HEK293 (cell line): ENCODE results near the gene RAN.

Source experiments
- CTCF ChIA-PET: fragments of 350-600 bp; formaldehyde crosslinking; extraction: SDS; loops from one replicate; lab custom pipeline; 2021; ENCODE audit warnings: antibody characterized with exemption; lab: Yijun Ruan, JAX
- POLR2A ChIA-PET: fragments of 300-600 bp; formaldehyde crosslinking; extraction: SDS; loops from one replicate; lab custom pipeline; 2020; ENCODE audit warnings: antibody characterized with exemption, inconsistent platforms; lab: Yijun Ruan, JAX
- H3K27ac ChIP-seq: fragments of 200-500 bp; sonication (Bioruptor generic); 2 replicates; pipeline ENCODE4 v1.5.1; 2014; ENCODE audit warnings: low read depth, low read length, control low read depth, inconsistent platforms; ENCODE audit errors: extremely low read depth
- H3K36me3 ChIP-seq, 2 experiments: fragments of 200-500 bp in 1 of 2; sonication (Bioruptor generic) in 1 of 2; 1 replicate in 1 of 2; 2 replicates in 1 of 2; pipeline ENCODE4 v1.5.1; 2014 to 2017; ENCODE audit warnings: inconsistent platforms in 2 of 2, low read length in 2 of 2; ENCODE audit not compliant: control insufficient read depth in 2 of 2, insufficient read depth in 1 of 2
- H3K4me1 ChIP-seq: fragments of 200-500 bp; sonication (Bioruptor generic); 2 replicates; pipeline ENCODE4 v1.5.1; 2014; ENCODE audit warnings: mild to moderate bottlenecking, low read length, inconsistent platforms; ENCODE audit not compliant: control insufficient read depth, insufficient read depth
- H3K4me3 ChIP-seq: 2 replicates; pipeline ENCODE4 v1.5.1; 2011; ENCODE audit warnings: low read depth, mild to moderate bottlenecking, control low read depth, low read length, moderate library complexity
- H3K9me3 ChIP-seq: fragments of 200-500 bp; sonication (Bioruptor generic); 2 replicates; pipeline ENCODE4 v1.5.1; 2014; ENCODE audit warnings: low read depth, low read length, inconsistent platforms; ENCODE audit not compliant: control insufficient read depth, insufficient read depth
- GFI1B ChIP-seq: fragments of 450-650 bp; formaldehyde crosslinking; IDR thresholded peaks from 2 replicates; pipeline ENCODE4 v1.5.1; 2016; ENCODE audit warnings: missing biosample characterization, missing genetic modification characterization
- HOXA7 ChIP-seq: sonication (generic); formaldehyde crosslinking; IDR thresholded peaks from 2 replicates; pipeline ENCODE4 v1.8.1; 2022; ENCODE audit warnings: missing genetic modification reagents, borderline replicate concordance
- MEIS1 ChIP-seq: sonication (generic); formaldehyde crosslinking; IDR thresholded peaks from 2 replicates; pipeline ENCODE4 v1.8.1; 2022; ENCODE audit warnings: missing genetic modification reagents, mild to moderate bottlenecking, borderline replicate concordance
- OSR2 ChIP-seq: fragments of 450-650 bp; formaldehyde crosslinking; IDR thresholded peaks from 2 replicates; pipeline ENCODE4 v1.5.1; 2016; ENCODE audit warnings: missing biosample characterization, missing genetic modification characterization
- PRDM4 ChIP-seq: fragments of 450-650 bp; formaldehyde crosslinking; IDR thresholded peaks from 2 replicates; pipeline ENCODE4 v1.5.1; 2017; ENCODE audit warnings: missing biosample characterization, missing genetic modification characterization
- SCRT1 ChIP-seq: fragments of 450-650 bp; formaldehyde crosslinking; IDR thresholded peaks from 2 replicates; pipeline ENCODE4 v1.5.1; 2016; ENCODE audit warnings: missing biosample characterization, missing genetic modification characterization, borderline replicate concordance
- TRIM28 ChIP-seq: IDR thresholded peaks from 2 replicates; pipeline ENCODE4 v1.6.1; 2011; ENCODE audit warnings: low read length, control low read depth, borderline replicate concordance
- WT1 ChIP-seq: fragments of 450-650 bp; formaldehyde crosslinking; IDR thresholded peaks from 2 replicates; pipeline ENCODE4 v1.5.1; 2016; ENCODE audit warnings: missing biosample characterization, missing genetic modification characterization
- ZBTB21 ChIP-seq: fragments of 450-650 bp; formaldehyde crosslinking; IDR thresholded peaks from 2 replicates; pipeline ENCODE4 v1.5.1; 2017; ENCODE audit warnings: missing biosample characterization, missing genetic modification characterization
- ZBTB26 ChIP-seq: fragments of 450-650 bp; formaldehyde crosslinking; optimal IDR thresholded peaks from 2 replicates; pipeline ENCODE3; 2016; ENCODE audit warnings: missing biosample characterization, mild to moderate bottlenecking, missing genetic modification characterization
- ZBTB49 ChIP-seq: fragments of 450-650 bp; formaldehyde crosslinking; IDR thresholded peaks from 2 replicates; pipeline ENCODE4 v1.5.1; 2016; ENCODE audit warnings: missing biosample characterization, missing genetic modification characterization, low read depth
- ZEB2 ChIP-seq: fragments of 450-650 bp; formaldehyde crosslinking; IDR thresholded peaks from 2 replicates; pipeline ENCODE4 v1.5.1; 2016; ENCODE audit warnings: missing biosample characterization, missing genetic modification characterization
- ZNF10 ChIP-seq: fragments of 450-650 bp; formaldehyde crosslinking; IDR thresholded peaks from 2 replicates; pipeline ENCODE4 v1.5.1; 2017; ENCODE audit warnings: missing biosample characterization, missing genetic modification characterization
- ZNF19 ChIP-seq: fragments of 450-650 bp; formaldehyde crosslinking; IDR thresholded peaks from 2 replicates; pipeline ENCODE4; 2016; ENCODE audit warnings: missing biosample characterization, missing genetic modification characterization, low read depth
- ZNF302 ChIP-seq: fragments of 450-650 bp; formaldehyde crosslinking; IDR thresholded peaks from 2 replicates; pipeline ENCODE4 v1.5.1; 2016; ENCODE audit warnings: missing biosample characterization, missing genetic modification characterization, low read depth
- ZNF362 ChIP-seq: fragments of 450-650 bp; formaldehyde crosslinking; IDR thresholded peaks from 2 replicates; pipeline ENCODE4 v1.5.1; 2016; ENCODE audit warnings: missing biosample characterization, missing genetic modification characterization
- ZNF488 ChIP-seq: fragments of 450-650 bp; formaldehyde crosslinking; IDR thresholded peaks from 2 replicates; pipeline ENCODE4 v1.5.1; 2016; ENCODE audit warnings: missing biosample characterization, missing genetic modification characterization
- ZNF529 ChIP-seq: fragments of 450-650 bp; formaldehyde crosslinking; IDR thresholded peaks from 2 replicates; pipeline ENCODE4 v1.5.1; 2017; ENCODE audit warnings: missing genetic modification characterization, missing biosample characterization; ENCODE audit not compliant: insufficient replicate concordance
- ZSCAN30 ChIP-seq: fragments of 450-650 bp; IDR thresholded peaks from 2 replicates; pipeline ENCODE4 v1.5.1; 2018; ENCODE audit warnings: missing biosample characterization, mild to moderate bottlenecking, missing genetic modification characterization, moderate library complexity

The RAN gene

GRCh38 chr12:130863298-130863697, 8.6 kb upstream of the RAN start:
- no peak for TF ChIP-seq WT1 (tag by site-specific recombination)
- TF ChIP-seq ZNF529 (tag by site-specific recombination), result no peak
- no peak for TF ChIP-seq ZNF10 (tag by site-specific recombination)
- no peak for TF ChIP-seq ZEB2 (tag by site-specific recombination)
- TF ChIP-seq ZBTB26 (tag by site-specific recombination), result no peak
- TF ChIP-seq TRIM28, result no peak
- CTCF ChIA-PET, result interaction anchor here (0.7 kb wide), 1 partner anchor 68 kb away, joined by 3 read pairs; no protein-coding TSS in a partner anchor

GRCh38 chr12:130868412-130868811, 3.5 kb upstream of the RAN start:
- CTCF ChIA-PET, result no interaction called here
- no peak for TF ChIP-seq HOXA7
- no peak for TF ChIP-seq ZBTB49 (tag by site-specific recombination)
- TF ChIP-seq GFI1B (tag by site-specific recombination), result no peak
- no peak for TF ChIP-seq ZNF302 (tag by site-specific recombination)
- no peak for TF ChIP-seq PRDM4 (tag by site-specific recombination)
- no peak for TF ChIP-seq ZBTB21 (tag by site-specific recombination)
- no peak for TF ChIP-seq ZNF362 (tag by site-specific recombination)
- no peak for TF ChIP-seq ZSCAN30 (tag by site-specific recombination)
- no peak for TF ChIP-seq ZNF488 (tag by site-specific recombination)
- no peak for TF ChIP-seq MEIS1 (CRISPR knock-in tag)
- no peak for TF ChIP-seq OSR2 (tag by site-specific recombination)
- TF ChIP-seq SCRT1, result no peak
- TF ChIP-seq ZNF19, result no peak

More at GRCh38 chr12:130863298-130863697, 8.6 kb upstream of the RAN start:
- POLR2A ChIA-PET, result no interaction called here
- H3K36me3 ChIP-seq, result no peaks in the 10 kb centered on the region
- H3K4me1 ChIP-seq, result no peaks in the 10 kb centered on the region
- no peak overlapping the region for H3K4me3 ChIP-seq
- H3K9me3 ChIP-seq, result no peaks in the 10 kb centered on the region
- no peak overlapping the region for H3K27ac ChIP-seq

More at GRCh38 chr12:130868412-130868811, 3.5 kb upstream of the RAN start:
- H3K9me3 ChIP-seq, result no peaks in the 10 kb centered on the region
- H3K4me3 ChIP-seq, result no peak overlapping the region
- H3K27ac ChIP-seq, result no peak overlapping the region
- peaks cover 3 to 10% of the 10 kb centered on the region in 2 experiments; a peak in 2 of 3 replicates for H3K36me3 ChIP-seq
- 0 out of 2 replicates have a peak, but pooled peaks cover 2% of the 10 kb centered on the region for H3K4me1 ChIP-seq
- POLR2A ChIA-PET, result no interaction called here
